B cell (primary cell): ENCODE data around the gene UBE2J1. TPM values are rescaled to one million over a fixed set of nuclear protein-coding genes. Genes with fewer than 3 reads are reported as not detected.

Experiments
- ATAC-seq: fragments of 200-7000 bp; cut with Tn5 transposase; one replicate; pipeline ENCODE4 v1.10.0; 2021; ENCODE audit warnings: low read depth, mild to moderate bottlenecking, moderate number of reproducible peaks, moderate library complexity
- CTCF ChIA-PET: fragments of 350-600 bp; sonication (Branson Sonifier 250); formaldehyde crosslinking; loops from one replicate; lab custom pipeline; 2021; ENCODE audit warnings: antibody characterized with exemption, inconsistent platforms; lab: Charles Lee
- POLR2A ChIA-PET: fragments of 350-600 bp; sonication (Branson Sonifier 250); formaldehyde crosslinking; loops from one replicate; lab custom pipeline; 2021; ENCODE audit warnings: antibody characterized with exemption; lab: Charles Lee
- DNase-seq: peaks from one replicate; pipeline ENCODE4 v3.0.0; 2013
- H2AFZ ChIP-seq: 2 replicates; pipeline ENCODE4 v1.6.1; 2012; ENCODE audit warnings: mild to moderate bottlenecking, low read depth, low read length; ENCODE audit not compliant: insufficient read depth, poor library complexity, severe bottlenecking
- H3K27ac ChIP-seq, 2 donors: 1 replicate in 1 of 2; 2 replicates in 1 of 2; pipeline ENCODE4 v1.5.1; 2012 to 2013; ENCODE audit warnings: low read length in 2 of 2, mild to moderate bottlenecking in 2 of 2, moderate library complexity in 1 of 2
- H3K27me3 ChIP-seq, 4 experiments: fragments of 200-600 bp in 1 of 4; sonication (generic) in 1 of 4; replicated peaks in 1 of 4; 1 replicate in 2 of 4; 2 replicates in 2 of 4; pipeline versions ENCODE4 v1.6.1 to v1.7.0; 2013 to 2016; ENCODE audit warnings: low read length in 3 of 4, mild to moderate bottlenecking in 2 of 4, mixed read lengths in 1 of 4, moderate library complexity in 1 of 4; ENCODE audit not compliant: insufficient read depth in 4 of 4, control insufficient read depth in 3 of 4; ENCODE audit errors: control extremely low read depth in 1 of 4
- H3K36me3 ChIP-seq, 2 experiments: replicated peaks in 1 of 2; 1 replicate in 1 of 2; 2 replicates in 1 of 2; pipeline versions ENCODE4 v1.6.1 to v1.7.1; 2013; ENCODE audit warnings: low read length in 1 of 2; ENCODE audit not compliant: insufficient read depth in 2 of 2, control insufficient read depth in 1 of 2; ENCODE audit errors: control extremely low read depth in 1 of 2, extremely low read depth in 1 of 2
- H3K4me1 ChIP-seq, 2 donors: fragments of 200-600 bp in 1 of 2; sonication (generic) in 1 of 2; 1 replicate in 1 of 2; 2 replicates in 1 of 2; pipeline versions ENCODE4 v1.5.1 to v1.6.1; 2013 to 2017; ENCODE audit warnings: low read length in 2 of 2; ENCODE audit not compliant: control insufficient read depth in 2 of 2, insufficient read depth in 2 of 2
- H3K4me2 ChIP-seq: replicated peaks from 2 replicates; pipeline ENCODE3; 2012; ENCODE audit warnings: mild to moderate bottlenecking, low read depth, low read length; ENCODE audit not compliant: poor library complexity, severe bottlenecking
- H3K4me3 ChIP-seq, 5 experiments: fragments of 200-600 bp in 1 of 5; sonication (generic) in 1 of 5; 1 replicate in 3 of 5; 2 replicates in 2 of 5; pipeline versions ENCODE4 v1.5.1 to v1.7.0; 2011 to 2016; ENCODE audit warnings: low read length in 4 of 5, mild to moderate bottlenecking in 4 of 5, low read depth in 2 of 5, control low read depth in 1 of 5, moderate library complexity in 1 of 5; ENCODE audit not compliant: insufficient read depth in 1 of 5; ENCODE audit errors: control extremely low read depth in 1 of 5, extremely low read depth in 1 of 5
- H3K79me2 ChIP-seq: fragments of 200-600 bp; sonication (generic); one replicate; pipeline ENCODE4 v1.6.0; 2016; ENCODE audit warnings: low read length; ENCODE audit not compliant: control insufficient read depth, insufficient read depth
- H3K9ac ChIP-seq: fragments of 200-600 bp; sonication (generic); 2 replicates; pipeline ENCODE4 v1.6.1; 2017; ENCODE audit warnings: mild to moderate bottlenecking, low read length, moderate library complexity
- H3K9me3 ChIP-seq, 3 donors: one replicate each; pipeline versions ENCODE4 v1.6.1 to v1.7.1; 2013; ENCODE audit warnings: low read length in 2 of 3; ENCODE audit not compliant: control insufficient read depth in 2 of 3, insufficient read depth in 1 of 3; ENCODE audit errors: control extremely low read depth in 1 of 3
- H4K20me1 ChIP-seq: 2 replicates; pipeline ENCODE4 v1.6.0; 2012; ENCODE audit warnings: mild to moderate bottlenecking, low read length; ENCODE audit not compliant: insufficient read depth, control insufficient read depth, poor library complexity, severe bottlenecking
- H3K27ac Mint-ChIP-seq: one replicate; pipeline ENCODE4 v1.8.0; 2021; ENCODE audit warnings: mixed read lengths
- H3K27me3 Mint-ChIP-seq: one replicate; pipeline ENCODE4 v1.8.0; 2021; ENCODE audit warnings: mixed read lengths
- H3K4me1 Mint-ChIP-seq: one replicate; pipeline ENCODE4 v1.8.0; 2021; ENCODE audit warnings: mixed read lengths
- H3K4me3 Mint-ChIP-seq: one replicate; pipeline ENCODE4 v1.8.0; 2021; ENCODE audit warnings: mixed read lengths
- H3K9me3 Mint-ChIP-seq: one replicate; pipeline ENCODE4 v1.8.0; 2022; ENCODE audit warnings: mixed read lengths; ENCODE audit not compliant: insufficient read depth
- CTCF ChIP-seq: fragments of 200-600 bp; IDR thresholded peaks from one replicate; pipeline ENCODE4 v1.8.0; 2022; ENCODE audit warnings: antibody characterized with exemption, mild to moderate bottlenecking
- EZH2 ChIP-seq: IDR thresholded peaks from 2 replicates; pipeline ENCODE4 v1.6.1; 2012; ENCODE audit warnings: borderline replicate concordance, low read depth, mild to moderate bottlenecking, moderate library complexity, low read length; ENCODE audit not compliant: insufficient read depth, poor library complexity, severe bottlenecking
- WGBS: methylation state at CpG from one replicate; pipeline ENCODE4 v1.1.5; 2013; ENCODE audit warnings: missing lambda C conversion rate; ENCODE audit not compliant: insufficient coverage; 5-methylcytosine and 5-hydroxymethylcytosine counted together
- intact Hi-C: fragments of 100-400 bp; cut with micrococcal nuclease; formaldehyde crosslinking; loops from one replicate; pipeline ENCODE4 v1.10.0; 2022
- polyA plus RNA-seq: library from polyadenylated mRNA; depleted of rRNA; stranded (reverse); fragments of >200 nt; gene quantifications from 2 replicates; pipeline ENCODE4 v1.2.3, GENCODE V29; 2012
- total RNA-seq, 2 donors: library from RNA; stranded (reverse); fragments of 120-200 nt in 1 of 2; gene quantifications; 1 replicate in 1 of 2; 2 replicates in 1 of 2; pipeline versions ENCODE4 v1.2.3 to v1.2.4, GENCODE V29; 2013 to 2022

The UBE2J1 gene
- total and polyA plus RNA-seq, 2 donors (not counting 1 experiment from before 2014, with no cell fraction given), result 31.1 to 55.6 TPM

DNA sequence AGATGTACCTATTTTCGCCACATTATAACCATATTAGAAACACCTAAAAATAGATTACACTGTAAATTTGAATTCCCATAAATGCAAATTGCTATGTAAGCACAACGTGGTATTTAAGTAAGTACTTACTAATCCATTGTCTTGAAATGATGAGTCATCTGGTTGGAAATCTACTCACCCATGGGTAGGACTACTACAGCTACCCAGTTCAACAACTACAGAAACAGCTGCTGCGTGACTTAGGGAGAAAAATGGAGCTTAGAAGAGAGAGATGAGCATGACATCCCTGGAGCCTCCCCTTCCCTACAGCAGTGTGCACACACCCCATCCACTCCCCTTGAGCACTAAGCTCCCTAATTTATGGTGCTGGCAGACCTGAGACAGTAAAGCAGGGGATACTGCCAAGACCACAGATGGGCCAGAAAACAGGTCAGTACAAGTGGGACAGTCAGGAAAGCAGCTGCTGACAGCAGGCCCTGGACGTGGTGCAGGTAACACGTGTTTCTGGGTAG, 32.7 kb upstream of the UBE2J1 start:
- peaks cover 0 to 18% (median 9%) of the 10 kb centered on the region in 4 experiments for H3K27me3 ChIP-seq
- H3K9ac ChIP-seq, result no peak overlapping the region
- H3K27ac ChIP-seq, result no peak overlapping the region
- H3K36me3 ChIP-seq, result no peaks in the 10 kb centered on the region
- peaks cover 12 to 14% of the 10 kb centered on the region in 2 donors for H3K4me1 ChIP-seq
- intact Hi-C loops, result no loop called here
- no peaks in the 10 kb centered on the region for H4K20me1 ChIP-seq
- peaks cover 13% of the 10 kb centered on the region for H3K4me1 Mint-ChIP-seq
- CTCF ChIA-PET, result interaction anchor here (0.5 to 1.2 kb wide), 2 partner anchors 17 to 555 kb away, joined by 3 to 4 read pairs; no protein-coding TSS in a partner anchor
- TF ChIP-seq CTCF (no peak), EZH2 (no peak)
- ATAC-seq (no peak), DNase-seq (no peak)
- H3K9me3 ChIP-seq, result no peaks in the 10 kb centered on the region
- H3K27ac Mint-ChIP-seq, result no peak overlapping the region
- POLR2A ChIA-PET, result interaction anchor here (0.7 kb wide), 1 partner anchor 724 kb away, joined by 4 read pairs; no protein-coding TSS in a partner anchor
- H3K4me2 ChIP-seq, result no peak overlapping the region
- no peaks in the 10 kb centered on the region for H3K79me2 ChIP-seq
- WGBS, result 80% methylated on average over 1 of the region's 5 CpGs
- peaks cover 10% of the 10 kb centered on the region for H3K27me3 Mint-ChIP-seq
- H2AFZ ChIP-seq, result no peak overlapping the region
- H3K4me3 ChIP-seq, result no peak overlapping the region
- H3K4me3 Mint-ChIP-seq, result no peak overlapping the region
- H3K9me3 Mint-ChIP-seq, result no peaks in the 10 kb centered on the region

DNA sequence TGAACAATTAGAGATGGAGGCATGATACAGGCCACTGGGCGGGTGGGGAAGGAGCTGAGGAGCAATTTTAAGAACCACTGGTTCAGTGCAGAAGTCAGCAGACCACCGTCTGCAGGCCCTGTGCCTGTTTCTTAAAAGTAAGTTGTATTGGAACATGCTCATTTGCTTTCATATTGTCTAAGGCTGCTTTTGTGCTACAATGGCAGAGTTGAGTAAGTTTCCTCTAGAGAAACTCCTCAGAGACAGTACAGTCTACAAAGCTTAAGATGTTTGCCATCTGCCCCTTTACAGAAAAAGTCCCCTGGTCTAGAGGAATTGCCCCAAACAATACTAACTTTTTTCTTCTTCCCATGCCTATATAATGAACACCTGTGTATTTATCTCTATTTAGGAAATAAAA, 28.5 kb upstream of the UBE2J1 start:
- H3K4me1 ChIP-seq, result peaks cover under 1 to 3% of the 10 kb centered on the region in 2 donors
- H3K4me3 ChIP-seq, result no peak overlapping the region
- H3K9me3 ChIP-seq, result no peaks in the 10 kb centered on the region
- intact Hi-C loops, result no loop called here
- H3K27me3 Mint-ChIP-seq, result peaks cover 4% of the 10 kb centered on the region
- H3K27ac Mint-ChIP-seq, result no peak overlapping the region
- H3K79me2 ChIP-seq, result no peaks in the 10 kb centered on the region
- peaks cover 7% of the 10 kb centered on the region for H3K4me1 Mint-ChIP-seq
- H3K27me3 ChIP-seq, result peaks cover 0 to 10% (median 3%) of the 10 kb centered on the region in 4 experiments
- TF ChIP-seq CTCF, result no peak
- TF ChIP-seq EZH2, result no peak
- no peak overlapping the region for H3K4me3 Mint-ChIP-seq
- no peak overlapping the region for H3K27ac ChIP-seq
- no peak for ATAC-seq
- CTCF ChIA-PET, result interaction anchor here (0.6 to 1.6 kb wide), 2 partner anchors 9 to 25 kb away, joined by 3 to 7 read pairs; no protein-coding TSS in a partner anchor
- H4K20me1 ChIP-seq, result no peaks in the 10 kb centered on the region
- no peaks in the 10 kb centered on the region for H3K9me3 Mint-ChIP-seq
- no peak for DNase-seq
- POLR2A ChIA-PET, result interaction anchor here (0.7 kb wide), 1 partner anchor 56 kb away, joined by 3 read pairs; no protein-coding TSS in a partner anchor
- H2AFZ ChIP-seq, result no peak overlapping the region
- no peak overlapping the region for H3K4me2 ChIP-seq
- H3K36me3 ChIP-seq, result peaks cover 0 to 1% of the 10 kb centered on the region in 2 experiments
- H3K9ac ChIP-seq, result no peak overlapping the region
- WGBS, result 81% methylated on average over 2 of the region's 2 CpGs
